Measurements from ENCODE around the gene OR5K2.

Gene OR5K2

DNA sequence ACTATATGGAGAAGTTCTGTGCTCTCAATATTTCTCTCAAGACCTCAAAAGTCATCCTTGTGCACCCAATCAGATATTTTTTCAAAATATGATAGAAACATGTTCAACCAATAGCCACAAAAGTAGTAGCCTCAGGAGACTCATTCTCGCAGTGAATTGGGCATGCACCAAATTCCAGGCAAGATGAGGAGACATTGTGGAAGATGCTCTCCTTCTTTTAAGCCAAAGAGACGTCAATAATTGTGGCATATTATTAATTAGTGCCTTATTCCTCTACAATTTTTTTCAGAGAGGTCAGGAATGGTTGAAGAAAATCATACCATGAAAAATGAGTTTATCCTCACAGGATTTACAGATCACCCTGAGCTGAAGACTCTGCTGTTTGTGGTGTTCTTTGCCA is at the start of gene OR5K2:
Gene OR5K2, plus strand, starts transcription at position 301 of the 400 bp plus-strand sequence. Its CDS starts 0 bp downstream, at position 301.
- DNase-seq (ENCODE audit: low read depth in 1 of 2, low spot score in 1 of 2), result no peak

DNA sequence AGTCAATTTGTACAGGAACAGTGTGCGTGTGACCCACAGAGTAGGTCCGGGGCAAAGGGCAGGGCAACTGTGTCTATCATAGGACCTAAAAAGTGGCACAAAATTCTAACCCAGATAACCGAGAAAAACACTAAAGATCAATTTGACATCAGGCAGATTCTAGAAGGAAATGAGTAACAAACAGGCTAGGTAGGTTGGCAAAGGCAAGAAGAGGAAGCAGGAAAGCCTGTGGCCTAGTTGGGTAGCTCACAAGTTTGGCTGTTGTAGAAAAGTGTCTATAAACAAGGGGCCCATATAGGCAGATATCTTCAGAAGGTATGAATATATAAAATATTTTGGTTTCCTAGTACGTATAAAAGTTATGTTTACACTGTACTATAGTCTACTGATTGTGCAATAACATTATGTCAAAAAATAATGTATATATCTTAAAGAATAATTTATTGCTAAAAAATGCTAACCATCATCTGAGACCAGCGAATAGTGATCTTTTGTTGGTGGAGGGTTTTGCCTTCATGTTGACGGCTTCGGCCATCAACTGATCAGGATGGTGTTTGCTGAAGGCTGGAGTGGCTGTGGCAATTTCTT is 47.8 kb upstream of the OR5K2 start:
- no peak for DNase-seq (ENCODE audit: low read depth in 1 of 2, low spot score in 1 of 2)

DNA sequence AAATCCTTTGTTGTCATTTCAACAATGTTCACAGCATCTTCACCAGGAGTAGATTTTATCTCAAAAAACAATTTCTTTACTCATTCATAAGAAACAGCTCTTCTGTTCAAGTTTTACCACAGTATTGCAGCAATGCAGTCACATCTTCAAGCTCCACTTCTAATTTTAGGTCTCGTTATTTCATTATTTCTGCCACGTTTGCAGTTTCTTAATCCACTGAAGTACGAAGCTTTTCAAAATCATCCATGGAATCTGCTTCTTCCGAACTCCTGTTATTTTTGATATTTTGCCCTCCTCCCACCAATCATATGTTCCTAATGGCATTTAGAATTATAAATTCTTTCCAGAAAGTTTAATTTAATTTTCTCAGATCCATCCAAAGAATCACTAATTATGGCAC is 47.1 kb upstream of the OR5K2 start:
- DNase-seq (ENCODE audit: low read depth in 1 of 2, low spot score in 1 of 2), result no peak

DNA sequence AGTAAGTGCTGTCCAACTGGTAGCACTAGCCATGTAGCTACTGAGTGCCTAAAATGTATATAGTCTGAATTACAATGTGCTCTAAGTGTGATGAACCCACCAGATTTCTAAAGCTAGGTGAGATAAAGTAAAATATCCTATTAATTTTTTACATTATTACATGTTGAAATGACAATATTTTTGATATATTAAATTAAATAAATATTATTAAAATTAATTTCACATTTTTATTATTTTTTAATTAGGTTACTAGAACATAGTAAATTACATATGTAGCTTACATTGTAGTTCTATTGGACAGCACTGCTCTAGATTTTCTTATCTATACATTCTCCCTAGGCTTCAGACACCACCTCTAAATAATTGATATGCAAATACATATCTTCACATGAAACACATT is 43.7 kb upstream of the OR5K2 start:
- no peak for DNase-seq (ENCODE audit: low read depth in 1 of 2, low spot score in 1 of 2)

DNA sequence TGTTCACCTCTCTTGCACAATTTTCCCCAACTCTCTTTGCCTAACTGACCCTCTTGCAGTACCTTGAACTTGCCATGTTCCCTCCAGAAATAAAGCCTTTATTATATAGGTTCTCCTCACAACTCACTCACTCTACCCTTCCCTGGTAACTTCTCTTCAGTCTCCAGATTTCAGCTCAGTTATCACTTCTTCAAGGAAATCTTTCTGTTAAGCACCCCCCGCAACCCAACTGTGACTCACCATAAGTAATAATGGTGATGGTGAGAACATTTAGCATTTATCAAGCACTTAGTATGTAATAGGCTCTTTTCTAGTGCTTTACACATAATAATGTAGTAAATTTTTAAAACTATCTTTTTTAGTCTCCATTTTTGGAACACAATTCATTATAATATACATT is 42.6 kb upstream of the OR5K2 start:
- no peak for DNase-seq (ENCODE audit: low read depth in 1 of 2, low spot score in 1 of 2)

DNA sequence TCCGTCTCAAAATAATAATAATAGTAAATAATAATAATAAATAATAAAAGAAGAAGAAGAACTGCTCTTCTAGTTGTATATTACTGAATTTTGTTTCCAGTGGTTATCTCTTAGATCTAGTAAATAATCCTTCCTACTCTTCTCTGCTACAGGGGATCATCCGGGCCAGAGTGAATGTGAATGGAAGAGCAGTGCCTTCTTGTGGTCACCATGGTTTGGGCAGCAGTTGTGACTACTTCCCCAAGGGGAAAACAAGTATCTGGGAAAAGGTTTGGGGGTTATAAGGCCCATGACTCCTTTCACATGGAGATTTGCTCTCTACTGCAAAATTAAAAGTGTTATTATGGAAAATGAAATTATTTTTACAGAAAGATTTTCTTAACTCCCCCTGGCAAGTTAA is 39.9 kb upstream of the OR5K2 start:
- no peak for DNase-seq (ENCODE audit: low read depth in 1 of 2, low spot score in 1 of 2)

DNA sequence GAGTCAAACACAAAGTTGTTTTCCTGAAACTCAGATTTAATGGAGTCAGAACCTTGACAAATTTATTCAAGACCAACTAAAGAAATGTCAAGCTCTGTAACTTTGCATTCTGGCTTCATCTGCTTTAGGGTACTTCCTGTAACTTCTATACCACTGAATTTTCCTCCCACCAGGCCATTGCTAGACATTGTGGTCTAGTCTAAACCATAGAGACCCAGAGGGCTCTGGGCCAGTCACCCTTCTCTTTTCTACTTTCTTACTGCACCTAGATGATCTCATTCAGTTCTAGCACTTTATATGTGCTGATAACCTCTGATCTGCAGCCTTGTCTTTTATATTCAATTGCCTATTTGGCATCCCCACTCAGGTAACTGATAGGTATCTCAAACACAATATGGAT is 37.3 kb upstream of the OR5K2 start:
- DNase-seq (ENCODE audit: low read depth in 1 of 2, low spot score in 1 of 2), result no peak

DNA sequence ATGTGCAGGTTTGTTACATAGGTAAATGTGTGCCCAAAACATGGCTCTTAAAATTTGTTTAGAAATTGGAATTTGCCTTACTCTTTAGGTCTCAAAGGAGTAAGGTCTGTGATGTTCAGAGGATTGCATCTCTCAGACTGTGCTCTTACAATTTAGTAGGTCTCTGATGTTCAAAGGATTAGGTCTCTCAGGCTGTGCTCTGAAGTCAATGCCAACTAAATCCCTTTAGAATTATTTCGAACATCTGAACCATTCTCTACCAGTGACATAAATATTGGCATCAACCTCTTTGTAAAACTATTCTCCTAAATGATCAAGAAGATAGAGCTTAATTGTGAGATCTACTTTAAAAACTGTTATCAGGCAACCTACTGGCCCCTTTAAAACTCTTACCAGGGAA is 34.6 kb upstream of the OR5K2 start, which contains the start of gene OR5K1:
Gene OR5K1, plus strand, starts transcription at position 301 of the 400 bp plus-strand sequence. CDS start 6,376 bp downstream, outside the sequence.
- no peak for DNase-seq (ENCODE audit: low read depth in 1 of 2, low spot score in 1 of 2)

DNA sequence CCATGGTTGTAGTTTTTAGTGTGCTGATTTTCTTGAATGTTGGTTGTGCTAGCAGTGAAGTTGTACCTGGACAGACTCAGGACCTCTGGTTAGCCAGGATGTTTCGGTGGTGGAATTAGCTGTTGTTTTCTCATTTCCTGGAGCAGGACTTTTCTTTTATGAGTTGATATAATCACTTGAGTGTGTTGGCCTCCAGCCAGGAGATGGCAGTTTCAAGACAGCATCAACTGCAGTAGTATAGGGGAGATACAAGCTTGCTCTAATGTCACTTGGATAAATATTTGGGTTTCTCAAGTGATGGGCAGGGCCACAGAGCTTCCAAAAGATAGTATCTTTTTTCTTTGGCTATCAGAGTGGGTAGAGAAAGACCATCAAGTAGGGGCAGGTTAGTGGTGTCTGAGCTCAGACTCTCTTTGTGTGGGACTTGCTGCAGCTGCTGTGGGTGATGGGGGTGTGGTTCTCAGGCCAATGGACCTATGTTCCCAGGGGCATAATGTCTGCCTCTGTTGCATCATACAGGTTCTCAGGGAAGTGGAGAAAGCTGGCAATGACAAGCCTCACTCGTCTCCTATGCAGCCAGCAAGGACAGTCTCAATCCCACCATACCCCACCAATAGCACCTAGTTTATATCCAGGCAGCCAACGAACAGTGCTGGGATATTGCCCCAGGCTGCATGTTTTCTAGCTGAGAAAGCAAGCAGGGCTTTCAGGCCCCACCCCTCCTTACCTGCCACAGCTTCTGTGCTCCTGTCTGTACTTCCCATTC is 14.6 kb upstream of the OR5K2 start:
- no peak for DNase-seq (ENCODE audit: low read depth in 1 of 2, low spot score in 1 of 2)

DNA sequence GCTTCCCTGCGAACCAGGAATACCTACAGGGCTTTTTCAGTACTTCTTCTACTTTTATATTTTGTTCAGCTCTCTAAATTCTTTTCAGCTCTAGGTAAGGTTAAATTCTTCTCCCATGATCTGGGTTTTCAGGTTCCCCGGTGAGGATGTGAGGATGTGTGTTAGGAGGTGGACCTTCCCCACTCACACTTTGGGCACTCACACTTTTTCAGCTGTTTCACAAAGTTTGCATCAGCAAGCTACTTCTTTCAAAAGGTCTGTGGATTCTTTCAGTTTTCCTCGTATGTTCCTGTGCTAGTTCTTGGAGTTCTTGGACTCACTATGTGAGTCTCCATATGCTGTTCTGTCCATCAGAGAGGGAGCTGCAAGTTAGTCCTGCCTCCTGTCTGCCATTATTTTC is 13.9 kb upstream of the OR5K2 start:
- DNase-seq (ENCODE audit: low read depth in 1 of 2, low spot score in 1 of 2), result no peak

DNA sequence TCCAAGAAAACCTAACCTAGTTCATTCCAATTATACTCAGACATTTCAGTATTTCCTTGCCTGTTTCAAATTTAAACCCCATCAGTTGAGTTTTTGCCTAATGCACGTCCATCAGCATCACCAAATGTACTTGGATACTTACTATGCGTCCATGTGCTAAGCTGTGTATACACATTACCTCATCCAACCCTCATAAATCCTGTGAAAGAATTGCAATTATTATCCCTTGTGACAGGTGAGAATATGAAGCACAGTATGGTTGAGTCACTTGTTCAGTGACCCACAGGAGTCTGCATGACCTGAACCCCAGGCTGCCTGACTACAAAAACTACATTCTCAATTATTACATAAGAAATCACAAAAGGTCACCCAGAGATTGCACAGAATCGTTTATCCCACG is 2.5 kb downstream of the OR5K2 start:
- no peak for DNase-seq (ENCODE audit: low read depth in 1 of 2, low spot score in 1 of 2)

DNA sequence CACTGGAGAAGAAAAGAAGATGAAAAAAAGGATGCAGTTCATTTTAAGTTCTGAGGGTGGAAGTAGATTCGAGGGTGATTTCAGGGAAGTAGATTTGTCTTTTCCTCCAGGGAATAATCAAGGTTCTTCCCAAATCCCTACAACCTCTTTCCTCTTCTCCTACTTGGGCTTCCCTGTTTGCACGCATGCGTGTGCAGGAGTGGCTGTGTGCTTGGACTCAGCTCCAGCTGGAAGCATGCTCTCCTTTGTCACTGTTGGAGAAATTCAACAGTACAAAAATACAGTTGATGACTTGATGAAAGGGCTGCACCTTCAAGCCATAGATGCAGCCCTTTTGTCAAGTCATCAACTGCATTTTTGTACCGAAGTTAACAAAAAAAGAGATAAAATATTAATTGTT is 3.8 kb downstream of the OR5K2 start:
- no peak for DNase-seq (ENCODE audit: low read depth in 1 of 2, low spot score in 1 of 2)

DNA sequence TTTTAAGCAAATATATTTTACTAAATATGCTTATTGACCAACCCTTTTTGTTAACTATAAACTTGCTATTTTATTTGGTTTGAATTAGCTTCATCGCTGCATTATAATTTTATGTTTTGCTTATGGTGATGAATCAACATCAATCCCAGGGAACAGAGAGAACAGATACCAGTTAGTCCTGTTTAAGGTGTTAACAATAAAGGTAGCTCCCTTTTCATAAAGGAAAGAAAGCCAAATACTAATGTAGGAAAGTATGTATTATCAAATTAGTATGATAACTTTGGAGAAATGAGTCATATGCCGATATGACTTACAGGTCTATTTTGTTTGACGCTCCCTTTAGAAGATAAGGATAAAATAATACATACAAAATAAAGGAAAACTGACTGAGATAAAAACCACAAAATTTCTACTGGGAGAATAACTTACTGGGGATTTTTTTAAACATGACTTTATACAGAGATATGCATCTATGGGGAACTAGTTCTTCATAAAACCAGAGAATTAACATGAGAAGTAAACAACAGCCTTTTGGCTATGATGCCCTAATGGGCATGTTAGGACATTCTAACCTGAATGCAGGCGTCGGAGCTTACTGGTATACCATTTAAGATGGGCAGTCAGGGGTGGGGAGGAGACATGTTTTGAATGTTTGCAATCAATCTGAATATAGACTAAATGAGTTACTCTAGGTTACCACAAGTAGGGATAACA is 4.5 kb downstream of the OR5K2 start:
- no peak for DNase-seq (ENCODE audit: low read depth in 1 of 2, low spot score in 1 of 2)

DNA sequence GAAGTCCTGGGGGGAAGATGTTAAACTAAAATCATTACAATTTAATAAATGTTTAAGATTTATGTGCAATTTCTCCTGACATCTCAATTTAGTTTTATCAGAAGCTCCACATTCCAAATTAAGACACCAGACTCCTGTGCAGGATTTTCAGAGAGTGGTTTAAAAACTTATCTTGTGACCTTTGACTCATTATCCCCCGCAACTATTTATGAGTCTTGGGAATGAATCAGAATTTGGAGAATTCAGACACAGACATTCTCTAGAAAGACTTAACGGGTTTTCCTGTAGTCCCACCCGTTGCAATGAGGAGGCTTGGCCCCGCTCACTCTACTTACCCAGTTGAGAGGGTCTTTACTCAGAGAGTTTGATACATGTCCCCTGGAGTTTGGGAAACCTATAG is 7.1 kb downstream of the OR5K2 start:
- no peak for DNase-seq (ENCODE audit: low read depth in 1 of 2, low spot score in 1 of 2)

DNA sequence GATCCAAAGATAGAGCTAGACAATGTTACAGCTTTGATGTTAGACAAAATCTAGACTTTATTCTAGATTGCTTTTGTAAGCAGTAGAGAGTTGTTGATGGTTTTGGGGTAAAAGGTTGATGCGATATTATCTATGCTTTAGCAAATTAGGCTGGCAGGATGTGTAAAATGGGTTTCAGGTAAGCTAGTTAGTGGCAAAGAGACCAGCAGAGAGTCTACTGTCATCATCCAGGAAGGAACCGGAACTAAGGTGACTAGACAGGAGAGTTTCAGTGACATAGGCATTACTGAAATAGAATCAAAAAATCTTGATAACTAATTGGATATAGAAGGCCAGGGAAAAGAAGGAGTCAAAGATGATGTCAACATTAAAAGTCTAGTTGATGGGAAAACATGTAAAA is 11.1 kb downstream of the OR5K2 start:
- DNase-seq (ENCODE audit: low read depth in 1 of 2, low spot score in 1 of 2), result no peak

DNA sequence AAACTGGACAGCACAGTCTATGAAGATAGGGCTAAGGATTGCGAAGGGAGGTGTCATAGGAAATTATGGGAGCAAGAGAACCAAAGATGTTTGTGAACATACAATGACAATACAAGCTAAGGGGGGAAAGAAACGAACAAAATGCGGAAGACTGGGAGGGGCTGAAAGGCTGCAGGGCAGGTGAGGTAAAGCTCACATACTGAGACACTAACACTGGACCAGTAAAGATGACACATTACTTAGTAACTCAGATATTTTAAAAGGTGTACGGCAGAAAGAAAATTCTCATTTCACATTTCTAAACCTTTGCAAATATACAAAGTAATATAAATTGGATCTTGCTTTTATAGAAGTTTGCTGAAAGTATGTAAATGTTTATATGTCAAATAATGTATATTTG is 15.1 kb downstream of the OR5K2 start:
- no peak for DNase-seq (ENCODE audit: low read depth in 1 of 2, low spot score in 1 of 2)

DNA sequence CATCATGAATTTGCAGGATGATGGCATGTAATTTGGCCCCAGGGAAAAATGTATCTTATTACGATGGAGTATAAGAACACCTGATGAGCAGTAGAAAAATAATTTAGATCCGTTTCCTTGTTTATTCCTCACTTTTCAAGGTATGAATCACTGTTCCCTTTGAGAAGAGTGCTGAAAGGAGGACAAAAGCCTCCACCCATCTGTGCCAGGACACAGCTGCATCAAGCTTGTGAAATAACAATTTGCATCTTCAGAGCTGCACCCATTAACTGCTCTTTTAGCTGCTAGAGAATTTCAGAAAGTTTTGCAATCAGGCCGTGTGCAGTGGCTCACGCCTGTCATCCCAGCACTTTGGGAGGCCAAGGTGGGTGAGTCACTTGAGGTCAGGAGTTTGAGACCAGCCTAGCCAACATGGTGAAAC is 15.6 kb downstream of the OR5K2 start:
- no peak for DNase-seq (ENCODE audit: low read depth in 1 of 2, low spot score in 1 of 2)

DNA sequence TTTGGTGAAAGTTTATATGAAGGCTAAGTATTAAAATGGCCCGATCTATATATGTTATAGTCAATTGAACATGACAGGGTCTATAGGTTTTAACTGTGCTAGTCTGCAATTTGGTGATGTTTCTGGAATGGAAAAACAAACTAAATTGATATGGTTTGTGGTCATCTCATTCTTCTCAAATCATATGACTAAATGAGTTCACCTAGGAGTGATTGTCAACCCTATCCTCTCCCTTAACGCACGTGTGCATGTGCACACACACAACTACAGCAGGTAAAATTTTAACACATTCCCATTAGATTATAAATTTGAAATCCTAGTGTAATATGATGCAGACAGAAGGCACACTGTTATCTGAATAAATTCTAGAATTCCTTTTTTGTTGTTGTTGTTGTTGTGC is 16.3 kb downstream of the OR5K2 start:
- no peak for DNase-seq (ENCODE audit: low read depth in 1 of 2, low spot score in 1 of 2)

DNA sequence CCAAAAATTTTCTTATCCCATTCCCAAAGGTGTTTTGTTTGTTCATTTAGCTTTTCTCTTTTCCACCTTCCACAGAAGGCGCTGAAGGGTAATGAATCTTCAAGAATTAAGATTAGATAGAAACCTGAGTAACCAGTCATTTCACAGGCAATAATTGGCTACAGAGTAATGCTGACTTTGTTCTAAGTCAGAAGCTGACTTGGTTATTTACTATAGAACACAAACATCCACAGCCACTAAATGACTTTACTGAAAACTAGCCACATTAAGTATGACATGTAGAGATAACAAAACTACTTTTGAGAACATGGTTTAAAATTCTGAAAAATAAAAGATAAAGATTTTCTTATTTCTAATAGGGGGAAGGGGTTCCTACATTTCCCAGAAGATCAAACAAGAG is 17.5 kb downstream of the OR5K2 start:
- no peak for DNase-seq (ENCODE audit: low read depth in 1 of 2, low spot score in 1 of 2)

DNA sequence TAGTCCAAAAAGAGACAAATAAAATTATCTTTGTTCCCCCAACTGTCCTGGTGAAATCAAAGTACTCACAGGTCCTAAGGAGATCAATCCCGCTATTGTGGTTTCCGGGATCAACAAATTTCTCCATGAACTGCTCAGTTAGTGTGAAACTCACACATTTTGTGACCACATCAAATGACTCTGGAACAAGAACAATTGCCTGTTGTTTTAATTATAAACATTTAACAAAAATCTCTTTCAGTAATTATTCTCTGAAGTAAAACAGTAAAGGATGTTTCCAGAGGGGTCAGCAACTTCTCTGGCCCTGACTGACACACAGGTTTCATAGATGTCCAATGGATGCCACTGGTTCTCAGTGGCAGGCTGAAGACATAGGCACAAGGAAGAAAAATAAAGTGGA is 21.3 kb downstream of the OR5K2 start:
- no peak for DNase-seq (ENCODE audit: low read depth in 1 of 2, low spot score in 1 of 2)

DNA sequence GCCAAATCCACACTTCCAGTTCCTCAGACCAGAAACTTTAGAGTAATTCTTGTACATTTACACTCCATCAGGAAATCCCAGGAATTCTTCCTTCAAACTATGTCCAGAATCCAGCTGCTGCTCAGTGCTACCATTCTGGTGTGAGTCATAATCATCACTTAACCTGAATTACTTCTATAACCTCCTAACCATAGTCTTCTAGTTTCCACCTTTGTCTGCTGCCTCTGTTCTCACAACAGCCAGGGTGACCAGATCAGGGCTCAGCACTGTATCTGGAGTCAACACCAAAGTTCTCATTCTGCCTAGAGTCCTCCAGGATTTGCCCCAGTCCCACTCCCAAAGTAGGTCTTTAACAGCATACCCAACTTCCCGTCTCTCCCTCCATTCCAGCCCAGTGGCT is 21.9 kb downstream of the OR5K2 start:
- no peak for DNase-seq (ENCODE audit: low read depth in 1 of 2, low spot score in 1 of 2)

DNA sequence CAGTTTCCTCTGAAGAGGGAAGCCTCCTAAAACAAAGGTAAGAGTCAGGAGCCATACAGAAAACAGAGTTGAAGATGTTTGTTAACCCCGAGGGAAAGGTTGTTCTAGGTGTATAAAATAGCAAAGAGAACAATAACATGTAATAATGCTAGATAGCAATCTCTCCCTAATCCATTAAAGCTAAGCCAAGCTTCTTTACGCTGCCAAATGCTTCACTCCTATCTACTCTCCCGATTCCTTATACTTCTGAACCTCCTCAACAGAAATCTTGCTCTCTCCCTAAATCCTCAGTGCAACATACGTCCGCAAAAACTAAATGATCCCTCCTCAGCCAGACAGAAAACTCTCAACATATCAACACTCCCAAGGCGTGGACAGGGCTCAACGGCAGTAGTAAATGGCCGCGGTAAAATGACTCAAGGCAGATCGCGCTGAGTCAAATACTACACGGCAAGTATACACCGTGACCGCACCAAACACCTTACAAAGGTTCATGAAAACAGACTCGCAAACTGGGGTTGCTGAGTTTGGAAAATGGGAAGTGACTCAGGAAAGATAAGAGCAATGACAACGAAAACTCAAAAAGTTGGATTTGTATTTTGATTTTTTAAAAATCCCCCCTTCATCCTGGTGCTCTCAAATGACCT is 24.5 kb downstream of the OR5K2 start:
- DNase-seq (ENCODE audit: low read depth in 1 of 2, low spot score in 1 of 2), result peak; percentile 33 to 64
